IMR-90 (cell line): Measurements from ENCODE around the gene CFAP251. TPM values are rescaled to one million over a fixed set of nuclear protein-coding genes. Genes with fewer than 3 reads are reported as not detected.

ENCODE experiments used
- ATAC-seq: fragments of 200-7000 bp; cut with Tn5 transposase; 2 replicates; pipeline ENCODE4 v1.9.1; 2020; ENCODE audit warnings: low read depth, mild to moderate bottlenecking, moderate library complexity
- BruUV-seq: library from RNA; stranded (reverse); fragments of 400-500 nt; replicated peaks from 2 replicates; lab custom pipeline; 2021; lab: Mats Ljungman, UMichigan
- CTCF ChIA-PET: fragments of 300-600 bp; formaldehyde crosslinking; extraction: SDS; loops from one replicate; lab custom pipeline; 2021; ENCODE audit warnings: antibody characterized with exemption; lab: Yijun Ruan, JAX
- POLR2A ChIA-PET: fragments of 300-600 bp; sonication (Branson Sonifier 250); formaldehyde crosslinking; loops from one replicate; lab custom pipeline; 2022; ENCODE audit warnings: antibody characterized with exemption; ENCODE audit not compliant: unreplicated experiment; lab: Charles Lee
- DNase-seq: peaks from one replicate; pipeline ENCODE4 v3.0.0; 2013
- H2AFZ ChIP-seq: replicated peaks from 2 replicates; pipeline ENCODE3; 2013; ENCODE audit warnings: low read length, mild to moderate bottlenecking; ENCODE audit not compliant: poor library complexity
- H2AK5ac ChIP-seq: 2 replicates; pipeline ENCODE4 v1.6.1; 2013; ENCODE audit warnings: low read depth, low read length, inconsistent platforms
- H2AK9ac ChIP-seq: replicated peaks from 2 replicates; pipeline ENCODE3; 2013; ENCODE audit warnings: mild to moderate bottlenecking, low read depth, low read length, moderate library complexity; ENCODE audit not compliant: poor library complexity
- H2BK120ac ChIP-seq: 2 replicates; pipeline ENCODE4 v1.6.1; 2013; ENCODE audit warnings: low read depth, low read length, inconsistent platforms
- H2BK15ac ChIP-seq: 3 replicates; pipeline ENCODE4 v1.6.1; 2013; ENCODE audit warnings: low read depth, low read length, inconsistent platforms
- H2BK20ac ChIP-seq: 2 replicates; pipeline ENCODE4 v1.6.1; 2013; ENCODE audit warnings: low read depth, mild to moderate bottlenecking, inconsistent platforms, low read length, moderate library complexity
- H2BK5ac ChIP-seq: 2 replicates; pipeline ENCODE4 v1.6.1; 2013; ENCODE audit warnings: mild to moderate bottlenecking, low read depth, low read length, inconsistent platforms; ENCODE audit not compliant: poor library complexity, severe bottlenecking
- H3K14ac ChIP-seq: replicated peaks from 2 replicates; pipeline ENCODE4 v1.6.1; 2013; ENCODE audit warnings: low read depth, low read length, inconsistent platforms
- H3K18ac ChIP-seq: 2 replicates; pipeline ENCODE4 v1.6.1; 2013; ENCODE audit warnings: low read depth, low read length, control low read depth
- H3K23ac ChIP-seq: 2 replicates; pipeline ENCODE4 v1.6.1; 2013; ENCODE audit warnings: low read depth, low read length, inconsistent platforms
- H3K27ac ChIP-seq: 2 replicates; pipeline ENCODE4 v1.5.1; 2013; ENCODE audit warnings: mild to moderate bottlenecking, control low read depth, low read length; ENCODE audit not compliant: insufficient read depth
- H3K27me3 ChIP-seq: 2 replicates; pipeline ENCODE4 v1.6.1; 2013; ENCODE audit warnings: low read length; ENCODE audit not compliant: control insufficient read depth, insufficient read depth
- H3K36me3 ChIP-seq: 2 replicates; pipeline ENCODE4 v1.6.1; 2013; ENCODE audit warnings: low read length, mixed read lengths; ENCODE audit not compliant: control insufficient read depth, insufficient read depth
- H3K4ac ChIP-seq: 2 replicates; pipeline ENCODE4 v1.6.1; 2013; ENCODE audit warnings: low read depth, low read length, inconsistent platforms
- H3K4me1 ChIP-seq: 2 replicates; pipeline ENCODE4 v1.6.1; 2013; ENCODE audit warnings: low read length, mixed read lengths; ENCODE audit not compliant: control insufficient read depth, insufficient read depth
- H3K4me2 ChIP-seq: 2 replicates; pipeline ENCODE4 v1.6.1; 2013; ENCODE audit warnings: low read depth, mild to moderate bottlenecking, control low read depth, low read length, moderate library complexity
- H3K4me3 ChIP-seq: 2 replicates; pipeline ENCODE4 v1.5.1; 2013; ENCODE audit warnings: low read depth, mild to moderate bottlenecking, control low read depth, low read length, moderate library complexity; ENCODE audit not compliant: insufficient read depth
- H3K56ac ChIP-seq: 2 replicates; pipeline ENCODE4 v1.6.1; 2013; ENCODE audit warnings: low read length, inconsistent platforms; ENCODE audit not compliant: insufficient read depth; ENCODE audit errors: extremely low read depth
- H3K79me1 ChIP-seq, 2 experiments: 2 replicates each; pipeline ENCODE4 v1.6.1; 2013; ENCODE audit warnings: low read length in 2 of 2, inconsistent platforms in 1 of 2, low read depth in 1 of 2
- H3K9ac ChIP-seq: 2 replicates; pipeline ENCODE4 v1.6.1; 2013; ENCODE audit warnings: low read depth, low read length, control low read depth
- H3K9me1 ChIP-seq: 2 replicates; pipeline ENCODE4 v1.6.1; 2013; ENCODE audit warnings: low read length, inconsistent platforms; ENCODE audit not compliant: insufficient read depth
- H3K9me3 ChIP-seq: 2 replicates; pipeline ENCODE4 v1.6.1; 2013; ENCODE audit warnings: low read length; ENCODE audit not compliant: control insufficient read depth, insufficient read depth
- H4K20me1 ChIP-seq: 2 replicates; pipeline ENCODE4 v1.6.1; 2013; ENCODE audit warnings: low read length, inconsistent platforms; ENCODE audit not compliant: insufficient read depth
- H4K5ac ChIP-seq: 2 replicates; pipeline ENCODE4 v1.6.1; 2013; ENCODE audit warnings: mild to moderate bottlenecking, low read depth, low read length, control low read depth
- H4K8ac ChIP-seq, 2 experiments: 2 replicates each; pipeline ENCODE4 v1.6.1; 2013; ENCODE audit warnings: low read depth in 2 of 2, low read length in 2 of 2, control low read depth in 1 of 2, inconsistent platforms in 1 of 2
- H4K91ac ChIP-seq: 2 replicates; pipeline ENCODE4 v1.6.1; 2013; ENCODE audit warnings: low read depth, low read length, inconsistent platforms; ENCODE audit not compliant: insufficient read depth
- NFE2L2 ChIP-seq: fragments of 150-350 bp; IDR thresholded peaks from 2 replicates; pipeline ENCODE4 v1.6.1; 2016; ENCODE audit warnings: low read depth, mild to moderate bottlenecking, low read length
- RAD21 ChIP-seq: IDR thresholded peaks from 2 replicates; pipeline ENCODE4 v1.6.1; 2012; ENCODE audit warnings: low read length, improper control_type of control experiment
- SMC3 ChIP-seq: fragments of 150-350 bp; IDR thresholded peaks from 2 replicates; pipeline ENCODE4 v1.6.1; 2016; ENCODE audit warnings: low read depth, mild to moderate bottlenecking, antibody characterized with exemption, low read length, moderate library complexity
- WGBS, 2 experiments: methylation state at CpG; one replicate each; pipeline versions ENCODE4 v1.1.5 to v1.1.7; 2013; ENCODE audit warnings: missing lambda C conversion rate in 2 of 2; ENCODE audit not compliant: insufficient read length in 1 of 2; ENCODE audit errors: extremely low coverage in 2 of 2; 5-methylcytosine and 5-hydroxymethylcytosine counted together
- dilution Hi-C: fragments of 300-500 bp; cut with HindIII; formaldehyde crosslinking; loops from one replicate; pipeline ENCODE4 v1.14.3; 2018; ENCODE audit warnings: low sequenced_read_pairs; ENCODE audit not compliant: unreplicated experiment
- in situ Hi-C: fragments of 300-500 bp; cut with MboI; formaldehyde crosslinking; loops from 3 replicates; pipeline ENCODE4 v1.14.3; 2019; ENCODE audit warnings: low sequenced_read_pairs, inconsistent platforms, mixed read lengths
- intact Hi-C: fragments of 100-400 bp; cut with micrococcal nuclease; formaldehyde crosslinking; loops from 2 replicates; pipeline ENCODE4 v1.10.0; 2022
- polyA plus RNA-seq, 3 experiments: library from polyadenylated mRNA; depleted of rRNA; stranded (reverse); fragments of >200 nt; gene quantifications; 2 replicates each; pipeline ENCODE4 v1.2.3, GENCODE V29; 2012; ENCODE audit warnings: low replicate concordance in 1 of 3
- total RNA-seq: library from RNA; depleted of rRNA; stranded (reverse); fragments of >200 nt; gene quantifications from 2 replicates; pipeline ENCODE4 v1.2.3, GENCODE V29; 2012
- TF ChIP-seq, protein P1 (sequence below): conservative IDR thresholded peaks from 2 replicates; pipeline ENCODE4 v1.5.1; 2012; ENCODE audit warnings: mild to moderate bottlenecking, low read depth, low read length, improper control_type of control experiment

CFAP251 gene
- total and polyA plus RNA-seq, 2 of the 4 experiments (the other 2 are of a cell fraction): 7.8 to 9.1 TPM

DNA sequence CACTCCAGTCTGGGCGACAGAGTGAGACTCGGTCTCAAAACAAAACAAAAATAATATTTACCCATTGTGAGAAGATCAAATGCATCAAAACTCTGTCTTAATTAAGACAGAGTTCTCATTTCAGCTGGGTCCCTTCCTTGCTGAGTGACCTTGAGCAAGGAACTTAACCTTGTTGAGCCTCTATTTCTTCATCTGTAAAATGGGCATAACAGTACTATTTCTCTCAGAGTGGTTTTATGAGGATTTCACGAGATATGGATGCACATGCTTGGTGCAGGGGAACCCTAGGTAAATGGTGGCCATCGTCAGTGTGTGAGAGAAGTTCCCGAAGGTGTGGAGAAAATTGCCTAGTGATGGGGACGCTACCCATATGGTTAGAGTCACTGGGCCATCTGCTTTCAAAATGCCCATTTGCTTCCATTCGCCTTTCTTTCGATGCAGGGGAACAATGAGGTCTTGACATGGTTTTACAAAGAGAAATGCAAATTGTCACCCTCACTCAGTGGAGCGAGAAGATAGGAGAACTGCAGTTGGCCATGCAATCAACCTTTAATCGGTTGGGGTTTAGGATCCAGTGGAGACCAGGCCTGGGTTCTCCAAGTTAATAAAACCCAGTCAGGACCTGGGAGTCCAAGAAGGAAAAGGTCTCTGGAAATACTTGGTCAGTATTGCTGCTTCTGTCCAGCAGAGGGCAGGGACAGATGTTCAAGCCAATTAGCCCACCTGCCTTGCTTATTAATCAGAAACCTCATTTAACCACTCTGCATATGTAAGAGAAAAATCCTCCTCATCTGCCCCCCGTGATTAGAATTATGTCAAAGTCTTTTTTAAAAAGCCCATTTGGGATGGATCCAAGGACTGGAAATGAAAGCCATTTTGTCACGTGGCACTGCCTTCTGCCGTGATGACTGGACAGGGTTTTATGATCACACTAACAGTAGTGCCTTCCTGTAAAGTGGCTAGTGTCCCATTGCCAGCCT, 37.2 kb downstream of the CFAP251 start:
- ChIA-PET POLR2A (no interaction called here), CTCF (interaction anchor here (0.6 to 1.0 kb wide), 3 partner anchors 20 to 149 kb away, joined by 3 to 10 read pairs (median 3); partner anchors contain the start of gene CFAP251)
- H4K5ac ChIP-seq: no peak overlapping the region

More for the DNA sequence above, 37.2 kb downstream of the CFAP251 start:
- DNase-seq: peak; percentile 41
- peaks cover 10% of the 10 kb centered on the region for H3K9me1 ChIP-seq
- no peak overlapping the region for H3K23ac ChIP-seq
- intact Hi-C loops (loop anchor here (2.0 kb wide), 1 partner anchor 67 kb away; no protein-coding TSS in a partner anchor), dilution Hi-C loops (no loop called here), in situ Hi-C loops (no loop called here)
- H4K20me1 ChIP-seq: no peaks in the 10 kb centered on the region
- no peak overlapping the region for H3K4me2 ChIP-seq
- 90% methylated on average over 3 of the region's 13 CpGs; no CpG with 5 or more reads in 1 of the 2 experiments for WGBS, 2 experiments
- peak overlapping the region; percentile 48; the same call in 1 of the 2 replicates for H2AK5ac ChIP-seq
- no peak overlapping the region for H2BK15ac ChIP-seq
- peaks cover 2% of the 10 kb centered on the region; the same call in 1 of the 2 replicates for H3K9me3 ChIP-seq
- no TSS peak for BruUV-seq
- TF ChIP-seq, protein P1, sequence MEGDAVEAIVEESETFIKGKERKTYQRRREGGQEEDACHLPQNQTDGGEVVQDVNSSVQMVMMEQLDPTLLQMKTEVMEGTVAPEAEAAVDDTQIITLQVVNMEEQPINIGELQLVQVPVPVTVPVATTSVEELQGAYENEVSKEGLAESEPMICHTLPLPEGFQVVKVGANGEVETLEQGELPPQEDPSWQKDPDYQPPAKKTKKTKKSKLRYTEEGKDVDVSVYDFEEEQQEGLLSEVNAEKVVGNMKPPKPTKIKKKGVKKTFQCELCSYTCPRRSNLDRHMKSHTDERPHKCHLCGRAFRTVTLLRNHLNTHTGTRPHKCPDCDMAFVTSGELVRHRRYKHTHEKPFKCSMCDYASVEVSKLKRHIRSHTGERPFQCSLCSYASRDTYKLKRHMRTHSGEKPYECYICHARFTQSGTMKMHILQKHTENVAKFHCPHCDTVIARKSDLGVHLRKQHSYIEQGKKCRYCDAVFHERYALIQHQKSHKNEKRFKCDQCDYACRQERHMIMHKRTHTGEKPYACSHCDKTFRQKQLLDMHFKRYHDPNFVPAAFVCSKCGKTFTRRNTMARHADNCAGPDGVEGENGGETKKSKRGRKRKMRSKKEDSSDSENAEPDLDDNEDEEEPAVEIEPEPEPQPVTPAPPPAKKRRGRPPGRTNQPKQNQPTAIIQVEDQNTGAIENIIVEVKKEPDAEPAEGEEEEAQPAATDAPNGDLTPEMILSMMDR: peak; percentile 55
- peak; percentile 58 for TF ChIP-seq SMC3
- TF ChIP-seq RAD21: peak; percentile 47
- TF ChIP-seq NFE2L2: no peak
- H2BK120ac ChIP-seq: no peak overlapping the region
- no peaks in the 10 kb centered on the region for H3K27me3 ChIP-seq
- H3K36me3 ChIP-seq: peaks cover 3% of the 10 kb centered on the region; the same call in 1 of the 2 replicates
- H4K91ac ChIP-seq: no peak overlapping the region
- no peak overlapping the region for H3K56ac ChIP-seq
- peaks cover 12% of the 10 kb centered on the region for H3K4me1 ChIP-seq
- 0 out of 2 replicates have a peak, but pooled peaks have one; percentile 33 for ATAC-seq
- H3K27ac ChIP-seq: no peak overlapping the region
- no peak overlapping the region for H3K18ac ChIP-seq
- H2BK20ac ChIP-seq: no peak overlapping the region
- peak overlapping the region; percentile 9; the same call in 1 of the 2 replicates for H3K4ac ChIP-seq
- no peak overlapping the region for H2BK5ac ChIP-seq
- no peak overlapping the region for H3K4me3 ChIP-seq
- H3K14ac ChIP-seq: no peak overlapping the region
- H3K9ac ChIP-seq: no peak overlapping the region
- H2AFZ ChIP-seq: no peak overlapping the region
- H4K8ac ChIP-seq: no peak overlapping the region
- no peak overlapping the region for H2AK9ac ChIP-seq
- H3K79me1 ChIP-seq: peaks cover 3 to 33% of the 10 kb centered on the region in 2 experiments; a peak in 3 of 4 replicates
